CD4-positive, alpha-beta T cell treated with Interleukin-1 beta for 1 hour (primary cell): ENCODE results near the gene MORN5.
A peak's percentile ranks its signal among the peaks of the same experiment; 100 is the strongest.
"Not testable (repeated sequence)": the region's sequence is repeated elsewhere in the genome, so short reads cannot be mapped to it uniquely, and the experiment has no call there.

Experiments
- DNase-seq, 2 donors: peaks; one replicate each; pipeline ENCODE4 v3.0.0-alpha.2; 2020 to 2022

The MORN5 gene

DNA sequence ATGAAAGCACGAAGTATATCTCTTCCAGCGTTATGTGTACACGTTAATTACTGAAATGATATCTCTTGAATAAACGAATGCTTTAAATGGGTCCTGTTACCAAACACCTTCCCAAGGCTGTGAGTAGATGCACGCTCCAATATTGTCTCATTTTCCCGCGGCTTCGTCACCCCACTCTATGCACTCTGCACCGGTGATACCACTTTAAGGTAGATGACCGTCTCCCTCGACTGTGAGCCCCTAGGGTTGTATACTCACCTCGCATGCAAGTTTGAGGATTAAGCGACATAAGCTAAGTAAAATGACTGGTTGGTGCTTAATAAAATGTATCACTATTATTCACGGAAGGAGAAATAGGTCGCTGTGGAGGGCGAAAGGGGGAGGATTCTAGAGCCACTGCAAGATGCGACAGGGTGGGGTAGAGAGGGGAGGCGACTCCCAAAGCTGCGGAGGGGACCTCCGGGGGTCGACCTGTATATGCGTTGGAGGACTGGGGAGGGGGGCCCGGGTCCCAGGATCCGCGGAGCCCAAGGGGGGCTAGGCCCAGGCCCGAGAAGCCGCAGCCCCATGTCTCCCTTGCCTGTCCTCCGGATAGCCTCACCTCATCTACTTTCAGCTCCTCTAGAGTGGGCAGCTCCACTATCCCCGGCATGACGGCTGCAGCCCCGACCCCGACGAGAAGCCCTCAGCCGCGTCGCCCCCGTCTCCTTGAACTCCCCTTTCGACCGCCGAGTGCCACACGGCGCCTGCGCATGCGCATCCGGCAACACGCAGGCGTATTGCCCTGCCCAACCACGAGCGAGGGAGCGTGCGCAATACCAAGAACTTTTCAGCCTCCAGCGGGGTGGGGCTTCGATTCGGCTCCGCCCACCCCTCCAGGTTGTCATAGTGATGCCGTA is at the start of gene MORN5, which contains the start of gene NDUFA8:
Gene MORN5, plus strand, starts transcription at position 883 of the 899 bp plus-strand sequence. CDS start 65 bp downstream, outside the sequence.
Gene NDUFA8, minus strand, starts transcription at position 754 of the 899 bp plus-strand sequence. Its CDS starts 102 bp downstream, at position 652.
- DNase-seq, result peak; percentile 96 to 97

GRCh38 chr9:122110100-122110833 is 49.4 kb upstream of the MORN5 start:
- no peak for DNase-seq

GRCh38 chr9:122111413-122112085 is 48.2 kb upstream of the MORN5 start:
- DNase-seq, result no peak

- DNase-seq, result no peak
Measured at GRCh38 chr9:122112238-122112637, 47.5 kb upstream of the MORN5 start.

DNA sequence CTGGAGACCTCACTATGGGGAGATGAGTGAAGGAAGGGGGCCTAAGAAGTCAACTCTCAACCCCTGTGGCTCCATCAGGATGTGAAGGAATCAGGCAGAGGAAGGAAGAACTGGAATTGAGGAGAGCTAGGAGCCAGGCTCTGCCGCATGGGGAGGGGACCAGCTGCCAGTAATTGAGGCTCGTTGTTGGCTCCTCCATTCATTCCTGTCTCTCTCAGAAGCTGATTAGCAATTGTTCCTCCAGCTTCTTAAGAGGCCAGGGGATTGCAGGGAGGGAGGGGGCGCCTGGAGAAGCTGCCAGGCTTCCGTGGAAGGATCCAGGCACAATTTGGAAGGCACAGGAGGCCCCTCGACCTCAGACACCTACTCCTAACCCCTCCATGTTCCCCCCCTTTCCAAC is 46.1 kb upstream of the MORN5 start:
- DNase-seq, result no peak

DNA sequence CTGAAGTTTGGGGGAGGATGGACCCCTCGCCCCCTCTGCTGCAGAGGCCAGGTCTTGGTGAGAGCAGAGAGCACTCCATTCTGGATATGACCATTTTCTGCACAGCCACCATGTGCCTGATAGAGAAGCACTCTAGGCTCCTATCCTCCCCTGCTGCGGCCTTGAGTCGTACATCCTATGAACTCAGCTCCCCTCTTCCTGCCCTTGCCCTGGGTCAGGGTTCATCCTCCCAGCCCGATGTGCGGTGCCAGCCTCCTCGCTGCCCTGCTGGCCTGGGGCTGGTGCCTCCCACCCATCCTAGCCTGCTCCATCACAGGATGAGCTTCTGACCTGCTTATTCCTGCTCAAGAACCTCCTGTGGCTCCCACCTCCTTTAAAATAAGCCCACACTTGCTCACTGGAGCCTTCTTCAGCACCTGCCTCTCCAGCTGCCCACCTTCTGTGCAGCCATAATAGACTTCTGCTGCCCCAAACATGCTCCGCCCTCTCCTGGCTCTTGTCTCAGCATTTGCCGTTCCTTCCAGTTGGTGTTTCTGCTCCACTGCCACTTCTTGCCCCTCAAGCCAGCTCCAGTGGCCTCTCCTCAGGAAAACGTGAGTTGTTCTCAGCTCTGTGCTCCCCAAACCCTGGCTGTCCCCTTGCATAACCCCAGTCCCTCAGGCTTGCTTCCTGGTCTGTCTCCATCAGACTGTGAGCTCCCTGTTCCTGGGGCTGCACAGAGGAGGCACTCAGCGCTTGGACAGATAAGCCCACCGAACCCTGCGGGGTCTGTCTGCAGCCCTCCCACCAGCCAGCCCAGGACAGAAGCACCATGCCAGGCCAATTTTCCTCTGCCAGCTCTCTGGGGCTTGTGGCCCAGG is 44.3 kb upstream of the MORN5 start:
- no peak for DNase-seq

- no peak for DNase-seq
Measured at GRCh38 chr9:122116040-122116439, 43.7 kb upstream of the MORN5 start.

DNA sequence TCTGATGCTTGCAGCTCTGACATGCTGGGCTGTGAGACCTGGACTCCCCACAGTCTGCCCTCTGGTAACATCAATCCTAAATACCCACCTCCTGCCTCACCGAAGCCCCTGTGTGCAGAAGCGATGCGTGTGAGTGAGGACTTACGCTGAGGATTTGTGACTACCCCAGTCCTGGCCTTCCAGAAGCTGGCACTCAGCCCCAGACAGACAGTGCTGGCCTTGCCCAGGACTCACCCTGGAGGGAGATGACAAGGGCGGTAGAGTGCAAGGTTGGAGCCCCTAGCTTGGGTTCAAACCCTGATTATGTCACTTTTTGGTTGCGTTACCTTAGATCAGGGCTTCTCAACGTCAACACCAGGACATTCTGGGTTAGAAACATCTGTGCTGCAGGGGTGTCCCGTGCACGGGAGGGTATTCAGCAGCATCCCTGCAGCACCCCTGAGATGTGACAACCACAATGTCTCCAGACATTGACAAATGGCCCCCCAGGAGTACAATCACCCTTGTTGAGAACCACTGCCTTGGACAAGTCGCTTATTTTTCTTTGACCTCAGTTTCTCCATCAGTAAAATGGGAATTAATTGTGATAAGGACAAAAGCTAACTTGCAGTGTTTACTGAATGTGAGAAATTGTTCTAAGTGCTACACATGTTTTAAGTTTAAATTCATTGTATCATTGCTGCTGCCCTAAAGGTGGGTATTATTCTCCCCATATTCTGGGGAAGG is 43.1 kb upstream of the MORN5 start:
- no peak for DNase-seq

GRCh38 chr9:122117241-122117640 is 42.5 kb upstream of the MORN5 start:
- DNase-seq, result not testable (repeated sequence)

DNA sequence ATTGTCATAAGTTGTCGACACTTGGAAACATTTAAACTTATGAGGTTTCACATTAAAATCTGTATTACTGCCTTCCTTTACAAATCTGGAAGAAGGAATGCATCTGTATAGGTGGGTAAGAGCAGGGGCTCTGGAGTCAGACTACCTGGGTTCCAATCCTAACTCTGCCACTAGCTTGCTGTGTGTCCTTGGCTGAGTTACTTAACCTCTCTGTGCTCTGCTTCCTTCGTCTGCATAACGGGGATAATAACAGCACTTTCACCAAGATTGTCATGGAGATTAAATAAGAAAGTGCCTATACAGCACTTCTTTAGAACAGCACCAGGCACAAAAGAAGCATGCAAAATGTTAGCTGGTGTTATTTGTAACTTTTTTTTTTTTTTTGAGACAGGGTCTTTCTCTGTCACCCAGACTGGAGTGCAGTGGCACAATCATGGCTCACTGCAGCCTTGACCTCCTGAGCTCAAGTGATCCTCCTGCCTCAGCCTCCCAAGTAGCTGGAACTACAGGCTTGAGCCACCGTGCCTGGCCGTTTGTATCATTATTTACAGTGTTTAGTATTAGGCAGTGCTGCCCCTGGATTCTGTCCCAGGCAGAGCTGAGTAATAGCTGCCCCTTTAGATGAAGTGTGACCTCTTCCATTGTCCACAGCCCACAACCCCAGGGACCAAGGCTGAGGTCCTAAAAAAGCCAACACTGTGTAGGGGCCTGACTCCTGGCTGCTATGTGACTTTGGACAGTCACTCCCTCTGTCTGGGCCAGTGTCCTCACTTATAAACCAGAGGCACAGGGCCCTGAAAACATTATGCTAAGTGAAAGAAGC is 41.2 kb upstream of the MORN5 start:
- no peak for DNase-seq

- DNase-seq, result no peak
Measured at GRCh38 chr9:122119166-122119521, 40.6 kb upstream of the MORN5 start.

- DNase-seq, result no peak
Measured at GRCh38 chr9:122119721-122120120, 40.0 kb upstream of the MORN5 start.

DNA sequence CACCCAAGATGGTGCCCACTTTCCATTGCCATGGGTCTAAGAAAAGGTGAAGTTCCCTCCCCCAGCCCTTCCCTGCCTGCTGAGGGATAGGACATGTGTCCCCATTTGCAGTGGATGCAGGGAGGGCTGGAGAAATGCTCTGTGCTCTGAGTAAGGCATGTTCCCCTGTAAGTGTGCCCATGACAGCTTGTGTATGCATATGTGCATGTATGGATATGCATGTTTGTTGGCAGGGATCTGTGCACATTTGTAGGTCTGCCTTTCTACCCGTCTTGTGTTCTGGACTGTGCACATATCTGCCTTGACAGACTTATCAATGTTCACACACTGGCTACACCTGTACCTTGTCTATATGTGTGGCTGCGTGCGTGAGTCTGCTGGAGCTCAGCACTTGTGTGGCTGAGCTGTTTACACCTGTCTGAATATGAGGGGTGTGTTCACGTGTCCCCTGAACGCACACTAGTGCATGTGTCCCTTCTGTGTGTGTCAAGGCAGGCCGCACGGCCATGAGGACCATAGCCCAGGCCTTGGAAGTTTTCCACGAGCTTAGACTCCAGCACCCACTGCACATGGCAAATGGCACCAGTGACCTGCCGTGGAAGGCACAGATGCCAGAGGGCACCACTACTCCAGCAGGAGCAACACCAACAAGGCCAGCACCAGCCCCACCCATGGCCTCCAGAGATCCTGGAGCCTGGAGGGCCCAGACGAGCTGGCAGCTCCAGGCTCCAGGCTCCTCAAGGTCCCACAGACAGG is 39.2 kb upstream of the MORN5 start:
- DNase-seq, result no peak

GRCh38 chr9:122121391-122121790 is 38.3 kb upstream of the MORN5 start:
- DNase-seq, result no peak

DNA sequence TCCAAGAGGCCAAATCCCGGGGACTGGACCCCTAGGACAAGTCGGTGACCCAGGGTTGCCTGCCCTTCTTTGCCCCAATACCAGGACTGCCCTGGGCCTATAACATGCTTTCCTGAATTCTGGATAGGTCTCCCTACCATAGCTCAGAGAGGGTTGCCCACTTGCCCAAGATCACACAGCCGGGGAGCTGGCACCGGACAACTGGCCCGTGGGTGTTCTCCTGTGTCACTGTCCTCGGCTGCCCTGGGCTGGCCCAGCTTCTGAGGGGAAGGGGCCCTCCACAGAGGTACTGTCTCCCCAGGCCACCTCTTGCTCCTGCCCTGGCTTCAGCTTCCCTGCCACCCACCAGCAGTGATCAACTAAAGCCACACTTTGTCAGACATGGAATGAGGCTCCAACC is 37.8 kb upstream of the MORN5 start:
- no peak for DNase-seq

DNA sequence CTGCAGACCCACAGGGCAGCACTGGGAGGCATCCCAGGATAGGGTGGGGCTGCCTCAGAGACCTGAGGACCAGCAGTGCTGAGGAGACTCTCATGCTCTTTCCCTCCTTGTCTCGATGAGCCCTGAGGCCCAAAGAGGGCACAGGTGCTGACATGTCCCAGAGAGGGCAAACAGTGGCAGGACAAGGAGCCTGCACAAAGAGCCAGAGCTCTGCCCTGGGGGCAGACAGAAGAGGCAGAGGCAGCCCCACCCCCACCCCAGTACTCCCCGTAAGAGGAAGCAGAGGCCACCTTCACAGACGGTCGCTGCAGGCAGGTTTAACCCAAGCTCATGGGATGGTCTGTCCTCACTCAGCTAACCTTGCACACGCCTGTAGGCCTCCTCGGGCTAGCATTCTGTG is 37.2 kb upstream of the MORN5 start:
- no peak for DNase-seq

DNA sequence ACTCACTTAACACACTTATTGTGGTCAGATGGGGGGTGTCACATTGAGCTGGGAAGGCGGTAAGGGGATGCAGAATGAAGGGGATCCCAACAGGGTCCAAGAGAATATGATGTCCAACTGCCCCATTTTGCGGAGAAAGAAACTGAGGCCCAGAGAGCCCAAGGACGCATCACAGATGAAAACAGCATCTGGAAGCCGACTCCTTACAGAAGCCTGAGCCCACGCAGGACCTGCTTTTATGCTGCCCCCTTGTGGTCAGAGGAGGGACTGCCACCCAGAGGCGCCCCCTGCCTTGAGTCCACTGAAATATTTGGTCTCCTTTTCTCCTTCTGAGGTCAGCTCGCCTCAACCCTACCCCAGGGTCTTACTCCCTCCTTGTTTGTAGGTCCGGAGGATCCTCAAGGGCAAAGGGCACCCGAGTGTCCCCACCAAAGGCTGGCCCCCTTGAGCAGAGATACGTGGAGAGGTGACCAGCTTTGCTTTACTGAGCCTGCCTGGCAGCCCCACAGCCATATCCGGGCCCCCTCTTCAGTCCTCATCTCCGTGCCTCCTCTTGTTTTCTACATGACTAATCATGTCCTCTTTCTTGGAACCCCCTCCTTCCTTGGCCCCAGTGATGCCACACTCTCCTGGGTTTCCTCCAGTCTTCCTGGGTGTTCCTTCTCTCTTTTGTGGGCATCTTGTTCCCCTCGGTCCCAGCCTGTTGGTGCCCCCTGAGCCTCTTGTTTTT is 36.6 kb upstream of the MORN5 start:
- peak; percentile 55 to 66 for DNase-seq

- no peak for DNase-seq
Measured at GRCh38 chr9:122124048-122124447, 35.7 kb upstream of the MORN5 start.

- no peak for DNase-seq
Measured at GRCh38 chr9:122124528-122124927, 35.2 kb upstream of the MORN5 start.
